Putamen (tissue), 1 donor: ENCODE data around the gene P2RX7.
"Not testable (repeated sequence)": the region's sequence is repeated elsewhere in the genome, so short reads cannot be mapped to it uniquely, and the experiment has no call there.

ENCODE experiments used
- DNase-seq: peaks from one replicate; pipeline ENCODE4 v3.0.0-alpha.2; 2016; ENCODE audit warnings: low spot score

The P2RX7 gene

DNA sequence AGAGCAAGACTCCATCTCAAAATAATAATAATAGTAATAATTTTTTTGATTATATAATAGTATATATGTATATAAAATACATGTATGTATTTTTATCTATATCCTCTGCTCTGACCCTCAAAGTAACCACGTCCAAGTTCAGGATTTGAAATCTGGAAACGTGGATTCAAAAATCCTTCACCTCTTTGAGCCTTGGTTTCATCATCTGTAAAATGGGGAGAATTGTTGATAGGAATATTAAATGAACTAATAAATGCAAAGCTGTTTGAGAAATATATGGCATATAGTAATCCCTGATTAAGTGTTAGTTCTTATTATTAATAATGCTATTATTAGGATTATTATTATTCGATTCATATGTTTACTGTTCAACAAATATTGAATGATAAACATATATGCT lies 2.6 kb downstream of the P2RX7 start:
- DNase-seq: no peak

DNA sequence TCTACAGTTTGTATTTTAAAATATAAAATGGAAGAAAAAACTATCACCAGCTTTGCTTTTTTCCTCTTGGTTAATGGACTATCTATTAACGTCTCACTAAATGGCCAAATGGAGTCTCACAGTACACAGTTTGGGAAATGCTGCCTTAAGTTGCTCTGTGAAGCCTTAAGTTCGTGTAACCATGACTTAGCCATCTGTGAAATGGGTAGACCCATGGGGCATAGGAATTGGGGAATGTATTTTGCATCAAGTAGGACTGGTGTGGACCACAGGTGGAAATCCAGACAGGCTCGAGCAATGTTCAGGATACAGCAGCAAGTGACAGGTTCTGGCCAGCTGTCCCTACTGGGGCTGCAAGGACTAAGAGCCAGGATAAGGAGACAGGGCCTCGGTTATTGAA lies 4.8 kb downstream of the P2RX7 start:
- no peak for DNase-seq

DNA sequence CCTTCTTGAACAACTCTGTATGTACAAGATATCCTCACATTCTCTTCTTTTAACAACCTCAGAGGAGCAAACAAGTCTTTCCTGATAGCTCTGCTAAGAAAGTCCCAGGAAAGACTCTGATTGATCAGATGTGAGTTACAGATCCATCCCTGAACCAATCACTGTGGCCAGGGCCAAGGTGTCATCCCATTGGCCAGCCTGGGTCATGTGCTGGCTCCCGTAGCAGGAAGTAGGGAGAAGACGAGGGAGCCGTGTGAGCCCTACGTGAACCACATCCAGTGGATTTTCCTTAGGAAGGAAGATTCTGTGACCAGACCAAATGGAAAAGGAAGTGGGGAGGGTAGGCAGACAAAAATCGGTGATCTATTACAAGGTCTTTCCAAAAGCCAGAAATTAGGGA lies 5.6 kb downstream of the P2RX7 start:
- DNase-seq: no peak

DNA sequence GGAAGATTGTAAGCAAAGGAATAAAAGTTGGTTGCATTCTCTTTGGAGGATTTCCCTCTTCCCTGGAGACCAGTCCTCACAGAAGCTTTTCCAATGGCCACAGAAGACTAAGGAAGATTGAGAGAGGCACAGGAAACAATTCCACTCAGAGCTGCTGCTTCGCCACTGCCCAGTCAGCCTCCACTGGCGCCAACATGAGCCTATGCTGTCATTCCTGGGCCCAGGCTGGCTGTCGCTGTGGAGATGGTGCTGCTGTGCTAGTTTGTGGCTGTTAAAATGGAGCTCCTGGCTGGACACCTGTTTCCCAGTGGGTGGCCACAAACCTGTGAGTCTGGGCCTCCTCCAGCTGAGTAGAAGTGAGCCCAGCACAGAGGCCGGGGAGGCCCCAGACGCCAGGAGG lies 6.6 kb downstream of the P2RX7 start:
- DNase-seq: peak; percentile 41

DNA sequence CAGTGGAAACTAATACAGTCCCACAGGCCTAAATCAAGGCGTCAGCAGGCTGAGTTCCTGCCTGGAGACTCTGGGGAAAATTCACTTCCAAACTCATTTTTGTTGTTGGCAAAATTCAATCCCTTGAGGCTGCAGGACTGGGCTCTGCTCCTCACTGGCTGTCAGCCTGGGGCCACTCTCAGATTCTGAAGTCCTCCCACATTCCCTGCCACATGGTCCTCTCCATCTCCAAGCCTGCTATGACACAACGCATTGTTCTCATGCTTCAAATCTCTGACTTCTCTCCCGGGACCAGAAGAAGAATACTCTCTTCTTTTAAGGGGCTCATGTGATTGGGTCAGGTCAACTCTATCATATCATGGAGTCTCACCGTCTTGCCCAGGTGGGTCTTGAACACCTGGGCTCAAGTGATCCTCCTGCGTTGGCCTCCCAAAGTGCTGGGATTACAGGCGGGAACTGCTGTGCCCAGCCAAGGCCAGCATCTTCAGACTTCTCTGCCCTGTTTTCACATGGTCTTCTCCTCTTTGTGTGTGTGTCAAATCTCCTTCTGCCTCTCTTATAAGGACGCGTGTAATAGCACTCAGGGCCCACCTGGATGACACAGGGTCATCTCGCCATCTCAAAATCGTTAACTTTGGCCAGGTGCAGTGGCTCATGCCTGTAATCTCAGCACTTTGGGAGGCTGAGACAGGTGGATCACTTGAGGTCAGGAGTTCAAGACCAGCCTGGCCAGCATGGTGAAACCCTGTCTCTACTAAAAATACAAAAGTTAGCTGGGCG lies 9.7 kb downstream of the P2RX7 start:
- no peak for DNase-seq

DNA sequence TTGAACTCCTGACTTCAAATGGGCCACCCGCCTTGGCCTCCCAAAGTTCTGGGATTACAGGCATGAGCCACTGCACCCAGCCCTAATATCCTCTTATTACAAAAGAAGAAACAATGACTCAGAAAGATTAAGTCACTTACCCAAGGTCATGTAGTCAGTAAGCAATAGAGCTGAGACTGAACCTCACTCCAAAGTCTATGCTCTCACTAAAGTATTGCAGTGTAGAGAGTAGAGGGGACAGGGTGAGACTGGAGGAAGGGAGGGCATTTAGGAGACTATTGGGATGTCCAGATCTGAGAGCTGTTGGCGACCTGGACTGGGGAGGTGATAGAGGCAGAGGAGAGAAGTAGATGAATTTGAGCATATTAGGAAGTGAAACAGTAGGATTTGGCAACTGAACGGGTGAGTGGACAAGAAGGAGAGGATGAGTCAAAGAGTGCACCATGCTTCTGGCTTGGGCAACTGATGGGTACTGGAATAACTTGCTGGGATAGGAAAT lies 11.8 kb downstream of the P2RX7 start:
- DNase-seq: no peak

DNA sequence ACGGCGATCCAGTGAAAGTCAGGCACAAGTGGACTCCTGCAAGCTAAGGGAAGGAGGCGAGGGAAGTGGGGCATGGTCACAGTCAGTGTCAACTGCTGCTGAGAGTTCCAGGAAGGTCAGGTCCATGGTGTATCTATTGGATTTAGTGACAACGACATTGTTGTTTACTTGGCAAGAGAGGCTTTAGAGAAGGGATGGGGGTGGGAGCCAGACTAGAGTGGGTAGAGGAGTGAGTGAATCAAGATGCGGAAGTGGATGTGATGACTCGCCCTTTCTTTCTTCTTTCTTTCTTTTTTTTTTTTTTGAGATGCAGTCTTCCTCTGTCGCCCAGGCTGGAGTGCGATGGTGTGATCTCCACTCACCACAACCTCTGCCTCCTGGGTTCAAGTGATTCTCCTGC lies 12.5 kb downstream of the P2RX7 start:
- no peak for DNase-seq

DNA sequence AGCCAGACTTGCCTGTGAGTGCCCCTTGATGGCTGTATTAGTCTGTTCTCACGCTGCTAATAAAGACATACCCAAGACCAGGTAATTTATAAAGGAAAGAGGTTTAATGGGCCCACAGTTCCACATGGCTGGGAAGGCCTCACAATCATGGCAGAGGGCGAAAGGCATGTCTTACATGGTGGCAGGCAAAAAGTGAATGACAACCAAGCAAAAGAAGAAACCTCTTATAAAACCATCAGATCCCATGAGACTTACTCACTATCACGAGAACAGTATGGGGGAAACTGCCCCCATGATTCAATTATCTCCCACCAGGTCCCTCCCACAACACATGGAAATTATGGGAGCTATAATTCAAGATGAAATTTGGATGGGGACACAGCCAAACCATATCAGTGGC lies 16.6 kb downstream of the P2RX7 start:
- DNase-seq: not testable (repeated sequence)

DNA sequence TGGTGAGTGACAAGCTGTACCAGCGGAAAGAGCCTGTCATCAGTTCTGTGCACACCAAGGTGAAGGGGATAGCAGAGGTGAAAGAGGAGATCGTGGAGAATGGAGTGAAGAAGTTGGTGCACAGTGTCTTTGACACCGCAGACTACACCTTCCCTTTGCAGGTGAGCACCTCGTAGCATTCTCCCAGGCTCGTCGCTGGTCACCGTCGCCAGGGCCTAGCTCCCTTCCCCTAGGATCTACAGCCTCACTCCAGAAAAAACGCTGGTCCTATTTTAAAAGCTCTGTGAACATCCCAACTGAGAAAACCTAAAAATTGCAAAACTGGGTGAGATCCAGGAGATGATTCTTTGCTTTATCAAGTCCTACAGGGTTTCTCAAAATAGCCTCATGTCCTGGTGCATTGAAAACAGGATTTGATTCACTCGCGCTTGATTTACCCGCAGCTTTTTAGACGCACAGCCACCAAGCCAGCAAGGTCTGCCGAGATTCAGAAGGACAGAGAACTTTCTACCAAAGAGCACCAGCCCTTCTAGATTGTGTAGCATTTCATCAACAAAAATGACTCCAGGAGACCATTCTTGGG lies 22.2 kb downstream of the P2RX7 start:
- DNase-seq: no peak

DNA sequence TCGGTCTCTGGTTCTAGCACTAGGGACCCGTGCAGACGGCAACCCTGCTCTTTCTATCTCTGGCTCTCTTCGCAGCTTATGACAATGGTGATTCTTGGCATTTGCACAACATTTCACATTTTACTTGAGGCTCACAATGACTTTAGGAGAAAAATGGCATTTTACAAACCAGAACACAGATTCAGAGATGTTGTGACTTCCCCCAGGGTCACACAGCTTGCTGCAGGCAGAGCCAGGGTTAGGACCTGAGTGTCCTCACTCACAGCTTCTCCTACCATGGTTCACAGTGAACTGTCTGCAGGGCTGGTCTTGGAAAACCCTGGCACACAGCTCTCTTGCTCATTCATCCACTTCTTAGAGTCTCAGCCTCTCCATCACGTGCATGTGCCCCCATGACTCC lies 23.7 kb downstream of the P2RX7 start:
- DNase-seq: no peak

DNA sequence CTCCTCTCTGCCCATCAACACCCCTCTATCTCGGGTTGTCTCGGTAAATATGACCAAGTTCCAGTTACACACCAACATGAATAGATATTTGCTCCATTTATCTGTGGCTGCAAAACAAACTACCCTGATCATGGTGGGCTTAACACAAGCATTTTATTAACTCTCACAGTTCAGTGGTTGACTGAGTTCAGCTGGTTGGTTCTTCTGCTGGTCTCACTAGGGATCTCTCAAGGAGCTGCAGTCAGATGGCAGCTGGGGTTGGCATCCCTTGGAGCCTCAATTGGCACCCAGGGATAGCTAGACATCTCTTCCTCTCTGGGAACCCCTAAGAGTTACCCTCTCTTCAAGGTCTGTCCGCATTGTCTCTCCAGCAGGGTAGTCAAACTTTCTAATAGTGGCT lies 25.4 kb downstream of the P2RX7 start:
- no peak for DNase-seq

DNA sequence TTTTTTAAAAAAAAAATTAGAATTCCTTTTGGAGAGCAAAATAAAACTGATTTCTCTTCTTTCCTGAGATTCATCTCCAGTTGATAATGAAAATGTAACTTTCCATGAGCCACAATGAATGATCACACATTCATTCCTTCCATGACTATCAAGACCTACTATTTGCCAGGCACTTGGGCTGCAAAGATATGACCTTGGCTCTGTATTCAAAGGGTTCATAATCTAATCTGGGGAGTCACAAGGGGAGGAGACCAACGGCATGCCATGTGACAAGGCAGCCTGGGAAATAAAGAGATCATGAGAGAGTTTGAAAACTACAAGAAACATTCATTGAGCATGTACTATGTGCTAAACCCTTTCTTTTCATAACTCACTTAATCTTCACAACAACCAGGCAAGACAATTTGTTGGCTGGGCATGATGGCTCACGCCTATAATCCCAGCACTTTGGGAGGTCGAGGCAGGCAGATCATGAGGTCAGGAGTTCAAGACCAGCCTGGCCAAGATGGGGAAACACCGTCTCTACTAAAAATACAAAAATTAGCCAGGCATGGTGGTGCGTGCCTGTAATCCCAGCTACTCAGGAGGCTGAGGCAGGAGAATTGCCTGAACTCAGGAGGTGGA lies 26.2 kb downstream of the P2RX7 start:
- not testable (repeated sequence) for DNase-seq

DNA sequence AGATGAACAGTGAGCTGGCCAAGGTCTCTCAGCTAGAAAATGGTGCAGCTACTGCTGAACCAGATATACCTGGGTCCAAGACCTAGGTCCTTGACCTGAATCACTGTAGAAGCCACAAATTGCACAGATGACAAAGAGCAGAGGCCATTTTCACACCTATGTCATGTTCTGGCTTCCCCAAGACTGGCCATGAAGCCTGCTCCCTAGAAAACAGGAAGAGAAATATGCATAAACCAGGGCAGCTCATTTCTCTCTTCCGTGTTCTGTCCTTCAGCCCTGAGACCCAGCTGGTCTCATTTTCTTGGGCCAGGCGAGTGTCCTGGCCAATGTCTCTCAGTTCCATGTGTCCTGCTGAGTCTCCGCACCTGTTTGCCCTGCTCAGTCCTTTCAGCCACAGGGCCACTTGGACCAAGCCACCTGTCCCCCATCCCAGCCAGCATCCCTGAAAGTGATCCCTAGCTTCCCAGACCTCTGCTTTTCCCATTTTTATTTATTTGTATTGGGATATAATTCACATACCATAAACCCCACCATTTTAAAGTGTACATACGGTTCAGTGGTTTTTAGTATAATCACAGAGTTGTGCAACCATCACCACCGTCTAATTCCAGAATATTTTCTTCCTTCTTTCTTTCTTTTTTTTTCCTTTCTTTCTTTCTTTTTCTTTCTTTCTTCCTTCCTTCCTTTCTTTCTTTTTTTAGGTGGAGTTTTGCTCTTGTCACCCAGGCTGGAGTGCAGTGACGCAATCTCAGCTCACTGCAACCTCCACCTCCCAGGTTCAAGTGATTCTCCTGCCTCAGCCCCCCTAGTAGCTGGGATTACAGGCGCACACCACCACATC lies 27.0 kb downstream of the P2RX7 start:
- no peak for DNase-seq

DNA sequence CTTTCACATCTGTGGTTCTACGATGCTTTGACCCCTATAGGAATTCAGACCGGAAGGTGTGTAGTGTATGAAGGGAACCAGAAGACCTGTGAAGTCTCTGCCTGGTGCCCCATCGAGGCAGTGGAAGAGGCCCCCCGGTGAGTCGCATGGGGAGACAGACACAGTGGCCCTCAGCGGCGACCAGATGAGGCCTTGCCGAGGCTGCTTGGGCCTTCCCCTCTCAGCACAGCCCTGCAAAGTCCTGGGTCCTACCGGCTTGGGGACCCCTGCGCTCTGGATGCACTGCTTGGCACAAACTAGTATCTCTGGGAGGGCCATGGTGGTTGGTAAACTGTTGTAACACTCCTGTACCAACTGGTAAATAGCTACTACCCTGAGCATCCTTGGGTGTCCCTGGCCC lies 29.7 kb downstream of the P2RX7 start:
- DNase-seq: no peak

DNA sequence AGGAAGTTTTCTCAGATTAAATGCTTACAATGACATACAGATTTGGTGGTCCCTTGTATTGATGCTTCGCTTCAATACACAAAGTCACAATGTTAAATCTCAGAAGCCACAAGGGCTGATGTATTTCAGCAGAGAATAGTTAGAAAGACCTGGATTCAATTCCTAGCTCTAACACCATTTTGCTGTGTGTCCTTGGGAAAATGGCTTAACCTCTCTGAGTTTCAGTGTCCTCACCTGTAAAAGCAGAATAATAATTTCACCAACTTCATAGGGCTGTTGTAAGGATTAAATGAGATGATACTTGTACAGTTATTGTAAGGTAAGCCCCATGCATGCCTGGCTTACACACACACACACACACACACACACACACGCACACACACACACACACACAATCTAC lies 30.3 kb downstream of the P2RX7 start:
- no peak for DNase-seq

DNA sequence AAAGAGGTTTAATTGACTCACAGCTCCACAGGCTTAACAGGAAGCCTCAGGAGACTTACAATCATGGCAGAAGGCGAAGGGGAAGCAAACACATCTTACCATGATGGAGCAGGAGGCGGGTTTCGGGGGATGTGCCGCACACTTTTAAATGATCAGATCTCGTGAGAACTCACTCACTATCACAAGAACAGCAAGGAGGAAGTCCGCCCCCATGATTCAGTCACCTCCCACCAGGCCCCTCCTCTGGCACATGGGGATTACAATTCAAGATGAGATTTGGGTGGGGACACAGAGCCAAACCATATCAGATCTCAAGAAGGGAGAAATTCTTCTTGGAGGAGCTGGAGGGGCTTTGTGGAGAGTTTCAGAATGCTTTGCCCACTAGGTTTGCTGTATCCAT lies 32.2 kb downstream of the P2RX7 start:
- DNase-seq: not testable (repeated sequence)

DNA sequence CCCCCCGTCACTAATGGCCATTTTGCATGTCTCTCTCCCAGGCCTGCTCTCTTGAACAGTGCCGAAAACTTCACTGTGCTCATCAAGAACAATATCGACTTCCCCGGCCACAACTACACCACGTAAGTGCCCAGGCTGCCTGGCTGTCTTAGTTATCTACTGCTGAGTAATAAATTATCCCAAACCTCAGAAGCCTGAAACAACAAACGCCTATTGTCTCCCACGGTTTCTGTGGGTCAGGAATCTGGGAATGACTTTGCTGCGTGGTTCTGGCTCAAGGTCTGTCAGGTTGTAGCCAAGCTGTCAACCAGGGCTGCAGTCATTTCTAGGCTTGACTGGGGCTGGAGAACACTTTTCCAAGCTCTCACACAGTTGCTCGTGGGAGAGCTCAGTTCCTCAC lies 32.6 kb downstream of the P2RX7 start:
- DNase-seq: no peak

DNA sequence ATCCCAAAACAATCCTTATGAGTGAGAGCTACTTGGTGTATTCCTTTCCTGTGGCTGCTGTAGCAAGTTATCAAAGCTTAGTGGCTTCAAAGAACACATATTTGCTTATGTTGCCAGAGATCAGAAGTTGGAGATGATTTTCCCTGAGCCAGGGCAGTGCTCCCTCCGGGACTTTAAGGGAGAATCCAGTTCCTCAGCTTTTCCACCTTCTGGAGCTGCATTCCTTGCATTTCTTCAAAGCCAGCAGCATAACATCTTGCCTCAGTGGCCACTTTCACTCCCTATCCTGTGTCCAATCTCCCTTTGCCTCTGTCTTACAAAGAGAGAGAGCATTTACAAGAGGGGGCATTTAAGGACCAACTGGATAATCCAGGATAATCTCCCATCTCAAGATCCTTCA lies 33.7 kb downstream of the P2RX7 start:
- DNase-seq: no peak

DNA sequence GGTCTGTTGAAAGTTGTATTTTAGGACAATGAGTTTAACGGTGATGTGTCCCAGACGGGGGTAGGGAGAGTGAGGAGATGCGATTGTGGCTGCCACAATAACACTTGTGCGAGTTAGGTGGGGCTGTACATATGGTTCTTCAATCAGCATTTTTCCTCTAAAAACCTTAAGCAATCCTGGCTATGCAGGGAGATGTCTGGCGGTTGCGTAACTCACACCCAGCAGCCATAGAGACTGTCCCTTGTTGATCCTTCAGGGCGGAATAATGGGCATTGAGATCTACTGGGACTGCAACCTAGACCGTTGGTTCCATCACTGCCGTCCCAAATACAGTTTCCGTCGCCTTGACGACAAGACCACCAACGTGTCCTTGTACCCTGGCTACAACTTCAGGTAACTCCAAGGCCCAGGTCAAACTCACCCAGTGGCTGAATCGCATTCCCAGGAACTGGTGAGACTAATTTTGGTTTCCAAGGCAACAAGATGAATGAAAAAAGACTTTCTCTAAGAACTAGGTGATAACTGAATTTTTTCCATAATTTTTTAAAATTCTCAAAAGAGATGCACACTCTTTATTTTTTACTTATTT lies 34.6 kb downstream of the P2RX7 start:
- DNase-seq: no peak

DNA sequence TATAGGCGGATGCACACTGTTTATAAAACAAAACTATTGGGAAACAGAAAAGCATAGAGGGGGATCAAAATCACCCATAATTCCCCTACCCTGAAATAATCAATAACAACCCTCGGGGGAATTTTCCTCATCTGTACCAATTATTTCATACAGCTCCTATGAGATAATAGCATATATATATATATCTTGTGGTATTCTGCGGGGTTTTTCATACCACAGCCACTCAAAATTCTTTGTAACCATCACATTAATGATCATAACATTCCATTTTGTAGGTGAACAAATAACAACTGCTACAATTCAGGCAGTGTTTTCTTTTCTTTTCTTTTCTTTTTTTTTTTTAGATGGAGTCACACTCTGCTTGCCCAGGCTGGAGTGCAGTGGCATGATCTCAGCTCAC lies 35.3 kb downstream of the P2RX7 start:
- no peak for DNase-seq

DNA sequence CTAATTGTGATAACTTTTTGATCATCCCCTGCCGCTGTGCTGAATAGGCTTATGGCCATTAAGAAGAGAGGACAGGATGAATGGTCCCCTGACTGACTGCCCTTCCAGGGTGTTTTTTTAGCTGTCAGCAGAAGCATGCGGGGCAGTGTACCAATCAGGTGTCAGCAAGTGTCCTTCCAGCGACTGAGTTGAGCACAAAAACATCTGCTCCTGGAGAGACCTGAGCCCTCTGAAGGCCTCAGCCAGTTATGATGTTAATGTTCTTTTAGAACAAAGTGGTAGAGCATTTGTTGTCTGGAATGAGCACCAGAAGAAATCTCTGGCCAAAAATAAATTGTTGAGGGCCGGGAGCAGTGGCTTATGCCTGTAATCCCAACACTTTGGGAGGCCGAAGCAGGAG lies 37.5 kb downstream of the P2RX7 start:
- no peak for DNase-seq

DNA sequence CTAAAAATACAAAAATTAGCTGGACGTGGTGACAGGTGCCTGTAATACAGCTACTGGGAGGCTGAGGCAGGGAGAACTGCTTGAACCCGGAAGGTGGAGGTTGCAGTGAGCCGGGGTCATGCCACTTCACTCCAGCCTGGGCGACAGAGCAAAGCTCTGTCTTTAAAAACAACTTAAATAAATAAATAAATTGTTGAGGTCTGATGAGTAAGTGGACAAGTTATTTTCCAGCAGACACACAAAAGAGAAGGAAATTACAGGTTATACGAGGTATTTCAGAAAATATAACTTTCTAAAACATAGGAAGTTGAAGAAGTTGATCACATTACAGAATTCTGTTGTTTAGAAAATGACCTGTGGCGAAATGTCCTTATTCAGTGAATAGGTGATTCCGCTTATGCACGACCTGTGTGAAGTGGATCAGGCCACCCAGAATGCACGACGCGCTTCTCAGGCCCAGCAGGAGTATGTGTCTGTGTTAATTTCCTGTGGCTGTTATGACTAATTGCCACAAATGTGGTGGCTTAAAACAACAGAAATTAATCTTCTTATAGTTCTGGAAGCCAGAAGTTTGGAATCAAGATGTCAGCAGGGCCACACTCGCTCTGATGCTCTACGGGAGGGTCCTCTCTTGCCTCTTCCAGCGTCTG lies 38.1 kb downstream of the P2RX7 start:
- DNase-seq: no peak
